ENCODE data around the gene GPR39.

Gene GPR39

DNA sequence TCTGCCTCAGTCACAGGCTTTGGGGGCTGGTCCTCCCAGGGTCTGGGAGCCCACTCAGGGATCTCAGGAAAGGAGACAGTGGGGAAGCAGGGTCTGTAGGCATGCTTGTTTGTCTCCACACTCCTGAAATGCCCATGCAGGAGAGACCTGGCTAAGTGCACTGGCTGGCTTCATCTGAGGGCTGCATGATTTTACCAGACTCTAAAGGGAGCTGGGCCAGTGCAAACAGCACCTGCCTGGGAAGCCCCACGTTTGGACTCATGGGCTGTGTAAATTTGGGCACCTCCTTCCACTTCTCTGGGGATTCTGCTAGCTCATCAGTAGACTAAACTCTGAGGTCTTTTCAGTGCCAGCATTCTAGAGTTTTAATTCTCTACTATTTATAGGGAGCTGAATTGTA is 219.7 kb downstream of the GPR39 start:
- Mint-ChIP-seq H3K9me3 (peaks cover 8% of the 10 kb centered on the region), H3K27me3 (peaks cover 12% of the 10 kb centered on the region), H3K4me1 (no peaks in the 10 kb centered on the region), H3K4me3 (no peak overlapping the region), H3K27ac (no peak overlapping the region), H3K36me3 (peaks cover 2% of the 10 kb centered on the region)
- no peak for DNase-seq (ENCODE audit: low spot score in 2 of 2)
- no peak for ATAC-seq (ENCODE audit: low read depth)

DNA sequence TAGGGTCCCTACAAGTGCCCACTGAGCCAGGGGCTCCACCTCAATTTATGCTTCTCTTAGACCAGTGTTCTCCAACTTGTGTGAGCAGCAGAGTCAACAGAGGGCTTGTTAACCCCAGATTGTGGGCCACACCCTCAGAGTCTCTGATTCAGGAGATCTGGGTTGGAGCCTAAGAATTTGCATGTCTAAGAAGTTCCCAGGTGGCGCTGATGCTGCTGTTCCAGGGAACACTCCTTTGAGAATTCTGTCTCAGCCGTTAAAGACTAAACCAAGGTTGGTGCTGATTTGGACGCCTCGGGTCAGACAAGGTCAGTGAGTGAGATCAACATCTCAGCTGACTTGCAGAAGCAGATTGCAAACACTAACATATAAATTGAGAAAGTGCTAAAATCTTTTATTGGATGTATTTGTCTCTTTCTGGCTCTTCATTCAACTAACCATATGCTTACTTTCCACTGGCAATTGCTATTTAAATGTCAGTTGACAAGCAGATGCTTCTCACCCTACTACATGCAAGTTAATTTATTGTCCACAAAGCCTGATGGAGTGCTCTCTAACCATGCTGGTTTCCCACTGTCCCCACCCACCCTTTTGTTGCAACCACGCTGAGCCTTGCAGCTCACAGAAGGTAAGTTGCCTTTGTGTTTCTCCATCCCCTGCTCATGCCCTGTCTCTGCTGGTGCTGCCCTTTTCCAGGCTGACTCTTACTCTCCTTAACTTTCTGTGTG is 221.9 kb downstream of the GPR39 start:
- no peak overlapping the region for H3K4me3 Mint-ChIP-seq
- H3K27me3 Mint-ChIP-seq: peaks cover 11% of the 10 kb centered on the region
- DNase-seq (ENCODE audit: low spot score in 2 of 2) (no peak), ATAC-seq (ENCODE audit: low read depth) (no peak)
- H3K9me3 Mint-ChIP-seq: peaks cover 7% of the 10 kb centered on the region
- peaks cover 3% of the 10 kb centered on the region for H3K4me1 Mint-ChIP-seq
- H3K27ac Mint-ChIP-seq: no peak overlapping the region
- peaks cover under 1% of the 10 kb centered on the region for H3K36me3 Mint-ChIP-seq

DNA sequence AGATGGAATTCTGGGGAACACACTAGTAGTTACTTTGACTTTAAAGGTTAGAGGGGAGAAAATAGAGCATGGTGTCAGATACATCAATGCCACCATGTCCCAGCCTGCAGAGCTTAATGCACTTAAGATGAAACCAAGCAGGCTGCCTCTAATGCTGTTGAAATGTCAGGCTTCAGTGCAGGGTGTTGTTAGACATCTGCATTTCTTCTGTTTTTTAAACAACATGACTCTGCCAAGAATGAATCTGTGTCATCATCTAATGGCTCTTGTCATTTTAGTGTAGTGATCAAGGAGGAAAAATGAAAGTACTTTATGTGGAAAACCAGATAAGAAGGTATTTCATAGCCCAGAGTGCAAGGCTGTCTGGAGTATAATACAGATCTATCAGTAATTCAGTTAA is 223.5 kb downstream of the GPR39 start:
- Mint-ChIP-seq H3K27ac (no peak overlapping the region), H3K9me3 (peaks cover 2% of the 10 kb centered on the region), H3K4me3 (no peak overlapping the region)

GRCh38 chr2:132641819-132642218 is 225.2 kb downstream of the GPR39 start:
- H3K27ac Mint-ChIP-seq: no peak overlapping the region
- DNase-seq (ENCODE audit: low spot score in 2 of 2) (no peak), ATAC-seq (ENCODE audit: low read depth) (no peak)
- H3K4me3 Mint-ChIP-seq: no peak overlapping the region
- peaks cover 5% of the 10 kb centered on the region for H3K27me3 Mint-ChIP-seq
- no peaks in the 10 kb centered on the region for H3K36me3 Mint-ChIP-seq
- no peaks in the 10 kb centered on the region for H3K9me3 Mint-ChIP-seq
- peaks cover 13% of the 10 kb centered on the region for H3K4me1 Mint-ChIP-seq

More for the DNA sequence above, 223.5 kb downstream of the GPR39 start:
- H3K36me3 Mint-ChIP-seq: no peaks in the 10 kb centered on the region
- H3K4me1 Mint-ChIP-seq: peaks cover 7% of the 10 kb centered on the region
- ATAC-seq (ENCODE audit: low read depth): no peak
- H3K27me3 Mint-ChIP-seq: peaks cover 8% of the 10 kb centered on the region
- DNase-seq (ENCODE audit: low spot score in 2 of 2): no peak

DNA sequence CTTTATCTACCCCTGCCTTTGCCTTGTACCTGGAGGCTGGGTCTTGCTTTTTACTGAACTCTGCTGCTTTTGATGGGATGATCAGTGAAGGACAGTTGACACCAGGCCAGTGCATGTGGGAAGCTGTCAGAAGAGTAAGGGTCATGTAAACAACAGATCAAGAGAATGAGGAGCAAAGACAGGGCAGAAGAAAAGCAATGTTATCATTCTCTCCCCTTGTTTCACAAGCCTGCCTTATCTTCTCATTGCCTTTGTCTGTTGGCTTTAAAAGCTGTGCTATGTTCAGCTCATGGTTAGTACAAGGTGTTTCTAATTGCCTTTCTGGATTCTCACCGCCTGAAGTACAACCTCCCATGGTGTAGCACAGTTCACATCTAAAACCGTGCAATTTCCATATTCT is 225.8 kb downstream of the GPR39 start:
- Mint-ChIP-seq H3K9me3 (no peaks in the 10 kb centered on the region), H3K36me3 (no peaks in the 10 kb centered on the region), H3K27ac (no peak overlapping the region), H3K4me1 (peaks cover 13% of the 10 kb centered on the region), H3K27me3 (peaks cover 5% of the 10 kb centered on the region), H3K4me3 (no peak overlapping the region)
- no peak for DNase-seq (ENCODE audit: low spot score in 2 of 2)
- ATAC-seq (ENCODE audit: low read depth): no peak

DNA sequence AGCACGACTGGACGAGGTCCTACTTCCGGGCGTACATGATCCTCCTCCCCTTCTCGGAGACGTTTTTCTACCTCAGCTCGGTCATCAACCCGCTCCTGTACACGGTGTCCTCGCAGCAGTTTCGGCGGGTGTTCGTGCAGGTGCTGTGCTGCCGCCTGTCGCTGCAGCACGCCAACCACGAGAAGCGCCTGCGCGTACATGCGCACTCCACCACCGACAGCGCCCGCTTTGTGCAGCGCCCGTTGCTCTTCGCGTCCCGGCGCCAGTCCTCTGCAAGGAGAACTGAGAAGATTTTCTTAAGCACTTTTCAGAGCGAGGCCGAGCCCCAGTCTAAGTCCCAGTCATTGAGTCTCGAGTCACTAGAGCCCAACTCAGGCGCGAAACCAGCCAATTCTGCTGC is 228.6 kb downstream of the GPR39 start:
- H3K4me3 Mint-ChIP-seq: peak overlapping the region; percentile 22
- peaks cover 13% of the 10 kb centered on the region for H3K4me1 Mint-ChIP-seq
- peaks cover 10% of the 10 kb centered on the region for H3K27me3 Mint-ChIP-seq
- no peaks in the 10 kb centered on the region for H3K36me3 Mint-ChIP-seq
- DNase-seq (ENCODE audit: low spot score in 2 of 2) (no peak), ATAC-seq (ENCODE audit: low read depth) (no peak)
- no peaks in the 10 kb centered on the region for H3K9me3 Mint-ChIP-seq
- H3K27ac Mint-ChIP-seq: no peak overlapping the region

DNA sequence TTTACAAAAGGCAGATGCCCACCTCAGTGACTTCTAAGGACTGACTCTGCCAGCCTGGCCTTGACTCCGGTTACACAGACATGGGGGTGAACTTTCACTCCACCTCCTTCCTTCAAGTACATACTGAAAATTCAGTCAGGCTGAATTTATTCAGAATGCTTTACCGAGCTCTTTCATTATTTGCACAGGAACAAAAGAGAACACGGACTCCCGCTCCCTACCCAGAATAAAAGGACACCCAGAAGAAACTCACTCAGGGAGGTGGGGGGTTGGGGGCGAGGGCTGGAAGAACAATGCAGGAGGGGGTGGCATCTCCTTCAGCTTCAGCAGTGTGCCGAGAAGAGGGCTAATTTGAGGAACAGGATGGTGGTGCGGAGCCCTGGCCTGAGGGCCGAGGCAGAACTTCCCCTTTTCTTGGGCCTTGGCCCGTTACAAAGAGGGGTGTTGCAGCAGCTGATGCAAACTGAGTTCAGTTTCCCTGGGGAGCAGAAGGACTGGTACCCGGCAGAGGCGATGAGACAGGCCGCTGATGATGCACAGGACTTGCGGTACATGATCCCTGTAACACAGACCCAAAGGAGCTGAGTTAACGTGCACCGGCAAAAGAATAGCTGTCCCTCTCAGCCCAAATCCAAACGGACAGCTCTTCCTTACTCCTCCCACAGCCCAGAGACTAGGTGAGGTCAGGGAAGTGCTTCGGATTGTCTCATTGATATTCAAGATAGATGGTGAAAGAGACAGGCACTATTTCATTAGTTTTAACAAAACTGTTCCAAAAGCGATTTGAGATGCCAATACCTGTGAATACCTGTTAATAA is 229.3 kb downstream of the GPR39 start:
- H3K4me3 Mint-ChIP-seq: peak overlapping the region; percentile 24
- H3K9me3 Mint-ChIP-seq: no peaks in the 10 kb centered on the region
- DNase-seq (ENCODE audit: low spot score in 2 of 2): peak in 1 of 2 donors; percentile 9
- peak overlapping the region; percentile 53 for H3K27ac Mint-ChIP-seq
- H3K27me3 Mint-ChIP-seq: peaks cover 10% of the 10 kb centered on the region
- ATAC-seq (ENCODE audit: low read depth): peak; percentile 83
- H3K36me3 Mint-ChIP-seq: no peaks in the 10 kb centered on the region
- peaks cover 13% of the 10 kb centered on the region for H3K4me1 Mint-ChIP-seq

DNA sequence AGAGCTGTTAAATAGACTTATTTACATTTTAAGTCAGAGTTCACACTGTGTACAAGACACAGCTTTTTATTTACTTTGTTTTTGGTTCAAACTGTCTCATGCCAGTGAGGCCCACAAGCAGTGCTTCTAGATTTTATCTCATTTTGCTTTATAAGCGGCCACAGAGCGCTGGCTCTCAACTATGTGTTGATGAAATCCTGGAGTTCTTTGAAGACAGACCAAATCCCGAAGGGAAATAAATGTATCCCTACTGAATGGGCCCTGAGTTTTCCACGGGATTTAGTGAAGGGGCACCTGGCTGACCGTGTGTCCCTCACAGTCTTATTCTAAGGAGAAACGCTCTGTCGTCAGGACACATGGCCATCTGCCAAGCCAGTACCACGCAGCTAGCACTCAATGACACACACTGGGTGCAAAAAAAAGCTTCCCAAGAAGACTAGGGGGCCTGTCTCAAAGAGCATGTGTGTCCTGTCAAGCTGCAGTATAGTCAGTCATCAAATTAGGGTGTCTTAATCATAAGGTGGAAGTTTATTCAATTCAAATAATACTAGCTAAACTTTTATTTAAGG is 230.0 kb downstream of the GPR39 start:
- ATAC-seq (ENCODE audit: low read depth) (no peak), DNase-seq (ENCODE audit: low spot score in 2 of 2) (no peak)
- Mint-ChIP-seq H3K36me3 (no peaks in the 10 kb centered on the region), H3K4me1 (peaks cover 13% of the 10 kb centered on the region), H3K4me3 (no peak overlapping the region), H3K27ac (no peak overlapping the region), H3K9me3 (no peaks in the 10 kb centered on the region), H3K27me3 (peaks cover 10% of the 10 kb centered on the region)

DNA sequence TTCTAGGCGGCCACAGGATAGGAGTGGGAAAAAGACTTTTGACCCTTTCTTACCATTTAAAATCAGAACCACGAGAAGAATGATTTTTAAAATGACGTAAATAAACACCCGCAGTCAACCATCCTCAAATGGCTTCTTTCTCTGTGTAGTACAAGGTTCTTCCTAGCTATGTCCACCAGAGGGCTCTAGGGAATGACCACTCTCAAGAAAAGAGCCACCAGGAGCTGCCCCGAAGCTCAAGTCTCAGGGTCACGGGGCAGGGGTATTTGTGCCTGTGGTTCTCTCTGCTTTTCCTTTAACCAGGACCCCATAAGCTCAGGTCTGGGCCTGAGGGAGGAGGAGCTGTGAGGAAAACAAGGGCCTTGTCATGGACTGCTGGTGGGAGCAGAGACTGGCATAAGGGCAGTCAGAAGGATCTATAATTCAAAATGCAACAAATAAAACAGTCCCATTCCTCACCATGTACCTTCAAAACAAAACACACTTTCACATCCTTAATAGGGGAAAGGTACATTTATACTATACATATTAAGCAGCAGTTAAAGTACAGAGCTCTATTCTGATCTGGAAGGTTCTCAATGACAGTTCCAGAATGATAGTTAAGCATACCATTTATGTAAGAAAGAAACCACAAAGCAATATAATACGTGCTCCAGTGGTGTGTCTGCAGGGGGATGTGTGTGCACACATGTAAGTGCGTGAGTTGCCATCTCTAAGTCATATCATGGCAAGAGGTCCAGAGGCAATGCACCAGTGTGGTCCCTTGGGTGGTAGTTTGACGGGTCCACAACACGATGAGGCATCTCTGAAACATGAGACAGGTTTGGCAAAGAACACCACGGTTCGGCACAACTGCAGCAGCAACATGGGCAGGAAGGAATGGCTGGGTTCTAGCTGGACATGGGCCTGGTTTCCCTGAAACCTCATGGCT is 234.8 kb downstream of the GPR39 start:
- Mint-ChIP-seq H3K36me3 (no peaks in the 10 kb centered on the region), H3K4me1 (no peaks in the 10 kb centered on the region), H3K27ac (no peak overlapping the region), H3K27me3 (peaks cover 10% of the 10 kb centered on the region), H3K9me3 (no peaks in the 10 kb centered on the region), H3K4me3 (no peak overlapping the region)
- ATAC-seq (ENCODE audit: low read depth) (no peak), DNase-seq (ENCODE audit: low spot score in 2 of 2) (no peak)

DNA sequence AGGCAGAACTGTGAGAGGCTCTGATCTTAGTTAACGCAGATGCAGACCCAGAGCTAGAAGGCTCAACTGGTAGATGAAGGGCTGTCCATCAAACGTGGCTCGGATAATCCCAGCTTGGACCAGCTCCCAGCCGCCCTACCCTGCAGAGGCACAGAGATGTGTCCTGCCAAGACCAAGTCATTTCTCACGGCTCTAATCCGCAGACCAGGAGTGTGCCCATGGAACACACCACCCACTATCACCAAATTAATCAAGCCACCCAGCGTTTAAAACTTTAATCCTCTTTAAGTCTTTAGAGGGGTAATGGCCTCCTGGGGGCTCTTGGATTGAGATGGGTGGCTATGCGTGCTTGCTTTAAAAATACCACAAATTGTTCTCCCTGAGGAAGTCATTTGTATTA is 235.9 kb downstream of the GPR39 start:
- Mint-ChIP-seq H3K4me1 (no peaks in the 10 kb centered on the region), H3K4me3 (no peak overlapping the region), H3K27me3 (peaks cover 10% of the 10 kb centered on the region), H3K27ac (no peak overlapping the region), H3K9me3 (no peaks in the 10 kb centered on the region), H3K36me3 (no peaks in the 10 kb centered on the region)
- ATAC-seq (ENCODE audit: low read depth) (no peak), DNase-seq (ENCODE audit: low spot score in 2 of 2) (no peak)

GRCh38 chr2:132654335-132654734 is 237.7 kb downstream of the GPR39 start:
- ATAC-seq (ENCODE audit: low read depth) (no peak), DNase-seq (ENCODE audit: low spot score in 2 of 2) (no peak)
- Mint-ChIP-seq H3K4me1 (no peaks in the 10 kb centered on the region), H3K4me3 (no peak overlapping the region), H3K27ac (no peak overlapping the region), H3K9me3 (no peaks in the 10 kb centered on the region), H3K27me3 (peaks cover 1% of the 10 kb centered on the region), H3K36me3 (no peaks in the 10 kb centered on the region)

GRCh38 chr2:132654968-132655367 is 238.4 kb downstream of the GPR39 start:
- peaks cover 1% of the 10 kb centered on the region for H3K27me3 Mint-ChIP-seq
- H3K36me3 Mint-ChIP-seq: no peaks in the 10 kb centered on the region
- no peak overlapping the region for H3K4me3 Mint-ChIP-seq
- no peak for ATAC-seq (ENCODE audit: low read depth)
- H3K27ac Mint-ChIP-seq: no peak overlapping the region
- H3K4me1 Mint-ChIP-seq: no peaks in the 10 kb centered on the region
- DNase-seq (ENCODE audit: low spot score in 2 of 2): no peak
- H3K9me3 Mint-ChIP-seq: no peaks in the 10 kb centered on the region

DNA sequence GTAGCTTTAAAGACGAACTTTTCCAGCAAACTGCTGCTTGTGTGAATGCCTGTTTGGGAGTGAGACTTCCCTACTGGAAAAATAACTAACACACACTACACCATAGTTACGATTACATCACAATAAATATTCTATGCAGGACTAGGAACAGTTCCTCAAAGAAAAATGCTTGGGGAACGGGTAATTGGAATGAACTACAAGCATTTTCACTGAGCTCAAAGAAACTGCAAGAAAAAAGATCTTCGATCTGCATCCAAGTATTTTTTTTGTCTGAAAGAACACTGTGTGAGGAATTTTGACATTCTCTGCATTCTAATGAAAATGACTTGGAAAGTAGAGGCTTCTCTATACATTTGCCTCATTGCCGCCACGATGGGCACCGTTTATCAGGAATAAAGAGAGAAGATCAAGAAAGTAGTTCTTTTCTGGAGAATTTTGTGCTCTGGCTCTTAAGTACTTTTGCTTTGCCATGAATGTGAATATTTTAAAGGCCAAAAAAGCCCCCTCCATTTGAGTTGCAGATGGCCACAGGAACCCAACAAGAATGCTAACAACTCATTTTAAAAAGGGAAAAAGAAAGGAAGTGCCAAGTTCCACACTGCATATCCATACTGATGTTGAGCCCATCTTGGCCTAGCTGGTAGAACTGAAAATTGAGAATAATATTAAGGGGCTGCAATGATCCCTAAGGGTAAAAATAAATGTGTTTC is 239.8 kb downstream of the GPR39 start:
- Mint-ChIP-seq H3K4me3 (no peak overlapping the region), H3K4me1 (no peaks in the 10 kb centered on the region), H3K27me3 (peaks cover 1% of the 10 kb centered on the region), H3K27ac (no peak overlapping the region), H3K36me3 (no peaks in the 10 kb centered on the region), H3K9me3 (no peaks in the 10 kb centered on the region)
- ATAC-seq (ENCODE audit: low read depth): no peak
- DNase-seq (ENCODE audit: low spot score in 2 of 2): no peak

All from memory B cell (primary cell).